Measurements from ENCODE around the gene CD300H.

GRCh38 chr17:74532115-74532514, 35.2 kb downstream of the CD300H start:
- TF ChIP-seq EZH2 (IDR thresholded peaks at IDR 0.05) (no peak), CTCF (IDR thresholded peaks at IDR 0.05) (no peak)

Measured in neural progenitor cell (in vitro differentiated cells).